Activated naive CD4-positive, alpha-beta T cell treated with anti-CD3 and anti-CD28 coated beads, Interleukin-2, amount 50 U/mL, for 72 hours (primary cell): ENCODE measurements around the gene TLN1. TPM values are rescaled to one million over a fixed set of nuclear protein-coding genes. Genes with fewer than 3 reads are reported as not detected.
A peak's percentile ranks its signal among the peaks of the same experiment; 100 is the strongest.

Experiments
- ATAC-seq, 2 donors: fragments of 150-1000 bp; cut with Tn5 transposase; 2 replicates each; pipeline ENCODE4 v1.10.0; 2021; ENCODE audit warnings: mild to moderate bottlenecking in 2 of 2, moderate library complexity in 2 of 2
- DNase-seq, 2 donors: peaks; one replicate each; pipeline ENCODE4 v3.0.0; 2021 to 2022; ENCODE audit warnings: low spot score in 2 of 2
- H3K27ac Mint-ChIP-seq, 2 donors: one replicate each; pipeline ENCODE4 v1.8.0; 2022; ENCODE audit warnings: mild to moderate bottlenecking in 2 of 2, mixed read lengths in 2 of 2
- H3K36me3 Mint-ChIP-seq, 2 donors: one replicate each; pipeline ENCODE4 v1.8.0; 2022; ENCODE audit warnings: mixed read lengths in 2 of 2
- H3K9me3 Mint-ChIP-seq, 2 donors: one replicate each; pipeline ENCODE4 v1.8.0; 2022; ENCODE audit warnings: mixed read lengths in 2 of 2
- total RNA-seq, 2 donors: library from RNA; stranded (reverse); gene quantifications; one replicate each; pipeline ENCODE4 v1.2.3, GENCODE V29; 2022

The TLN1 gene, protein sequence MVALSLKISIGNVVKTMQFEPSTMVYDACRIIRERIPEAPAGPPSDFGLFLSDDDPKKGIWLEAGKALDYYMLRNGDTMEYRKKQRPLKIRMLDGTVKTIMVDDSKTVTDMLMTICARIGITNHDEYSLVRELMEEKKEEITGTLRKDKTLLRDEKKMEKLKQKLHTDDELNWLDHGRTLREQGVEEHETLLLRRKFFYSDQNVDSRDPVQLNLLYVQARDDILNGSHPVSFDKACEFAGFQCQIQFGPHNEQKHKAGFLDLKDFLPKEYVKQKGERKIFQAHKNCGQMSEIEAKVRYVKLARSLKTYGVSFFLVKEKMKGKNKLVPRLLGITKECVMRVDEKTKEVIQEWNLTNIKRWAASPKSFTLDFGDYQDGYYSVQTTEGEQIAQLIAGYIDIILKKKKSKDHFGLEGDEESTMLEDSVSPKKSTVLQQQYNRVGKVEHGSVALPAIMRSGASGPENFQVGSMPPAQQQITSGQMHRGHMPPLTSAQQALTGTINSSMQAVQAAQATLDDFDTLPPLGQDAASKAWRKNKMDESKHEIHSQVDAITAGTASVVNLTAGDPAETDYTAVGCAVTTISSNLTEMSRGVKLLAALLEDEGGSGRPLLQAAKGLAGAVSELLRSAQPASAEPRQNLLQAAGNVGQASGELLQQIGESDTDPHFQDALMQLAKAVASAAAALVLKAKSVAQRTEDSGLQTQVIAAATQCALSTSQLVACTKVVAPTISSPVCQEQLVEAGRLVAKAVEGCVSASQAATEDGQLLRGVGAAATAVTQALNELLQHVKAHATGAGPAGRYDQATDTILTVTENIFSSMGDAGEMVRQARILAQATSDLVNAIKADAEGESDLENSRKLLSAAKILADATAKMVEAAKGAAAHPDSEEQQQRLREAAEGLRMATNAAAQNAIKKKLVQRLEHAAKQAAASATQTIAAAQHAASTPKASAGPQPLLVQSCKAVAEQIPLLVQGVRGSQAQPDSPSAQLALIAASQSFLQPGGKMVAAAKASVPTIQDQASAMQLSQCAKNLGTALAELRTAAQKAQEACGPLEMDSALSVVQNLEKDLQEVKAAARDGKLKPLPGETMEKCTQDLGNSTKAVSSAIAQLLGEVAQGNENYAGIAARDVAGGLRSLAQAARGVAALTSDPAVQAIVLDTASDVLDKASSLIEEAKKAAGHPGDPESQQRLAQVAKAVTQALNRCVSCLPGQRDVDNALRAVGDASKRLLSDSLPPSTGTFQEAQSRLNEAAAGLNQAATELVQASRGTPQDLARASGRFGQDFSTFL (N-terminal part only)
- 100 to 1,000 TPM; 234 to 334 TPM for total RNA-seq

DNA sequence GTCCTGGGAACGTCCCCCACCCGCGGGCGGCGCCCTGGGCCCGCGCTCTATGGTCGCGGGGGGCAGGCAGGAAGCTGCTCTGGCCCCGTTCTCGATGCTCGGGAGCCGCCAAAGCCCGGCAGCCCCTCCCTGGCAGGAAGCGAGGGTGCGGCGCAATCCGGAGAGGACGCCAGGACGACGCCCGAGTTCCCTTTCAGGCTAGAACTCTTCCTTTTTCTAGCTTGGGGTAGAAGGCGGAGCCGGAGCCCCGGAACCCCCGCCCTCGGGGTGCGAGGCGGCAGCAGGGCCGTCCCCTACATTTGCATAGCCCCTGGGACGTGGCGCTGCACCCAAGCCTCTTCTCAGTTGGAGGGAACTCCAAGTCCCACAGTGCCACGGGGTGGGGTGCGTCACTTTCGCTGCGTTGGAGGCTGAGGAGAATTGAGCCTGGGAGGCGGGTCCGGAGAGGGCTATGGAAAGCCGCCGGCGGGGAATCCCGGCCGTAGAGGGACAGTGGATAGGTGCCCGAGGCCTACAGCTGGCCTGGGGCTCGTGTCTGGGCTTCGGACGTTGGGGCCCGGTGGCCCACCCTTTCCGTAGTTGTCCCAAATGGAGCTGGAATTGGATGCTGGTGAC is at the start of gene TLN1, which contains the start of gene CREB3:
TSS of gene TLN1 (minus strand) at position 11 of the 615 bp plus-strand sequence. CDS start 6,501 bp downstream, outside the sequence.
TSS of gene CREB3 (plus strand) at position 482 of the 615 bp plus-strand sequence. CDS start at position 589, 107 bp downstream.
- ATAC-seq, result peak; percentile 76 to 91
- H3K9me3 Mint-ChIP-seq, result no peaks in the 10 kb centered on the region
- H3K36me3 Mint-ChIP-seq, result peaks cover 14 to 33% of the 10 kb centered on the region in 2 donors
- peak within 1 kb of the TSS in 1 of 2 donors; percentile 95 for H3K27ac Mint-ChIP-seq
- DNase-seq, result peak; percentile 96 to 97

DNA sequence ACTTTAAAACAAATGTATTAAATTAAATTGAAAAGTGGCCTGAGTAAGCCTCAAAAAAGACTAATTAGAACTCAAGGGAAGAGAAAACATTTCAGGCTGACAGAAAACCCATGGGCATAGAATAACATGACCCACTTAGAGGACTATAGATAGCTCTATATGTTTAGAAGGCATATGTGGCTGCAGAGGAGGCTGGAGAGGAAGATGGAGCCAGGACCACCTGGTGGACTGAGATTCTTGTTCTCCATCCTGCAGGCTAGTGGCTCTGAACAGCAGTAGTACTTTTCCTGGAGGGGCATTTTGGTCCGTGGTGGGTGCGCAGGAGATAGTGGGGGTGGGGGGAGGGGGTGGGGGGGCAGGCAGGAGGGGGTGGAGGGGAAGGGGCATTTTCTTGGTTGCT is 49.1 kb upstream of the TLN1 start:
- Mint-ChIP-seq H3K9me3 (no peaks in the 10 kb centered on the region), H3K27ac (peak overlapping the region in 1 of 2 donors; percentile 64), H3K36me3 (peaks cover 6 to 11% of the 10 kb centered on the region in 2 donors)
- no peak for DNase-seq
- ATAC-seq, result no peak

DNA sequence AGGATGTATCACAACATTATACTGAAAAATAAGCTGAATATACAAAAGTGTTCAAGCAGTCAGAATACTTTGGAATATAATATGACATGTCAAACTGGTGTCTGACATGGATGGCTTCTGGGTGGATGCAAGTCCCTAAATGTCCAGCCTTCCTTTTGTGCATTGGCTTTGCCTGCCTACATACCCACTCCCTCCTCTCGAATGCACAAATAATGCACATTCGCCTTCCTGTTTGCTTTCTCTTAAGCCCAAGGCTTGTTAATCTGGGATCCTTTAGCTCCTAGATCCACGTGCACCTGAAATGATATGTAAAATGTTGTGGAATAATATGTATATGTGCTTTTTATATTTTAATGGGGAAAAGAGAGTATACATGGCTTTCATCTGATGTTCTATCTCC is 46.5 kb upstream of the TLN1 start:
- Mint-ChIP-seq H3K36me3 (peaks cover 3 to 6% of the 10 kb centered on the region in 2 donors), H3K9me3 (no peaks in the 10 kb centered on the region), H3K27ac (no peak overlapping the region)
- DNase-seq, result no peak
- no peak for ATAC-seq

DNA sequence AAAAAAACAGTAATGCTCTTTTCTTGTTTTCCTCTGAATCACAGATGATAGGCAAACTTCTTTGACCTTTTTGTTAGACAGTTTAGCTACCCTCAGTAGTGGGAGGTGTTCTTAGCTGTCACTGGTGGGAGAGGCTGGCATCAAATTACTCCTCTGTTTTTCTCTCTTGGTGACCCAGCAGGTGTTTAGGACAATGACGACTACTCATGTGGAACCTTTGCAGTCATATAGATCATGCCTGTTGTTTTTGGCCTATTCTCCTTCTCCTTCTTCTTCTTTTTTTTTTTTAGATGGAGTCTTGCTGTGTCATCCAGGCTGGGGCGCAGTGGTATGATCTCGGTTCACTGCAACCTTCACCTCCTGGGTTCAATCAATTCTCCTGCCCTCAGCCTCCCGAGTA is 44.0 kb upstream of the TLN1 start:
- ATAC-seq (peak in 1 of 2 donors; percentile 62), DNase-seq (no peak)
- H3K9me3 Mint-ChIP-seq, result no peaks in the 10 kb centered on the region
- H3K36me3 Mint-ChIP-seq, result peaks cover 0 to 6% of the 10 kb centered on the region in 2 donors
- H3K27ac Mint-ChIP-seq, result no peak overlapping the region

DNA sequence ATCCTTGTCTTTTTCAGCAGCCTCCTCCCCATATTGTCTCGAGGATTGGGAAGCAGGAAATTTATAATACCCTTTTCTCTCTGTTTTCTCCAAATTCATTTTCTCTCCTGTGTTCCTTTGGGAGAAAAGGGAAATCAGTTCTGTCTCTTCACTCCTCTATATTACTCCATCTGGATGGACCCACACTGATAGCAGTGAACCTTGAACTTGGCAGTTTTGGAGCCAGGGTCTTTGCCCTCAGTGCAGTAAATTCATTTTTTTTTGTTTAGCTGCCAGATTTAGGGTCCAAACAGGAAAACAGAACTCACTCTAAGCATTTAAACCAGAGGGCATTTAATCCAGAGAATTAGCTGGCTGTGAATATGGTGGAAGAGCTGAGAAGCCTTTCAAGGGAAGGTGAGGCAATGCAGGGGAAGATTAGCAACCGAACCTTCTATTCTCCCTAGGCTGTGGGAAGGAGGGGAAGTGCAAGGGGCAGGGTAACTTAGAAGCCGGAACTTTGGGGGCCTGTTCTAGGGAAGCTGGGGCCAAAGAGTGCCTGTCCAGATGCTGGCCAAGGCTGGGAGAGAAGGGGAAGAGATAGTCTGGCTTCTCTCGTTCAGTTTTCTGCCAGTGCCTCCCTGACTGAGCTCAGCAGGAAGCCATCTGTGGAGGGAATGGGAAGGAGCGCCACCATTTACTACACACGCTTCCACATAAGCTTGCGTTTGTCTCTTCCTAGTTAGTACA is 43.1 kb upstream of the TLN1 start:
- peak overlapping the region in 1 of 2 donors; percentile 29 for H3K27ac Mint-ChIP-seq

DNA sequence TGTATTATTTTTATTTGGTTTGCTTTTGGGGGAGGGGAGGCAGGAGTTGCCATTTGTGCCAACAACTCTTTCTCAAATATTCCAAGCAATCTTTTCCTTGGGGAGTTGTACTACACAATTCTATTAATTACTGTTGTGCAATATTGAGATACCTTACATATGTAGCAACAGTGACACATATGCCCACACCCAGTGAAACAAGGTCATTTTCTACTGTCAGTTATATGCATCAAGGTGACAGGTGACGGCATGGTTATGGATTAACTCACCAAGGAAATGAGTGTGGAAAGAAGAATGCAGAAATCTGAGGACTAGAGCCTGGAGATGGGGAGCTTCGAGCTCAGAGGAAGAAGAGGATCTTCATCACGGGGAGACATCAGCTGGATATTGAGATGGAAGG is 39.9 kb upstream of the TLN1 start:
- no peak overlapping the region for H3K27ac Mint-ChIP-seq
- no peak for ATAC-seq

More for the DNA sequence above, 43.1 kb upstream of the TLN1 start:
- no peaks in the 10 kb centered on the region for H3K9me3 Mint-ChIP-seq
- DNase-seq, result no peak
- peaks cover 0 to 1% of the 10 kb centered on the region in 2 donors for H3K36me3 Mint-ChIP-seq
- ATAC-seq, result no peak

DNA sequence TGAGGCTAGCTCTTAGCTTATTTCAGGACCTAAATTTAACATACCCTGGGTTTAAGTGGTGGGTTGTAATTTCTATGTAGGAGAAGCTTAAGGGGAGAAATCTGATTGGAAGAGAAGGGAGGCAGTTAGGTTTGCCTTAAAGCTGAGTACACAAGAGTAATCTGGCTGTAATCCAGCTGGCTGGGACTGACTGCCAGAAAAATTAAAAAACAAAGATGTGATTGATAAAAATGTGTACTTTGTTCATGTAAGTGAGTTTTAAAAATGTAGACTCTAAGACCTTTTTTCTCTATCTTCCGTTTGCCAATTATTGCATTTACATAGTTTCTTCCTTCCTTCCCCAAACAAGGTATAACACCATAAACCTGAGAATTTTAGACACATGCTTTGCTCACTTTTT is 39.5 kb upstream of the TLN1 start:
- ATAC-seq, result no peak
- Mint-ChIP-seq H3K9me3 (no peaks in the 10 kb centered on the region), H3K36me3 (no peaks in the 10 kb centered on the region), H3K27ac (no peak overlapping the region)
- DNase-seq, result no peak

More for the DNA sequence above, 39.9 kb upstream of the TLN1 start:
- Mint-ChIP-seq H3K36me3 (no peaks in the 10 kb centered on the region), H3K9me3 (no peaks in the 10 kb centered on the region)
- DNase-seq, result no peak

DNA sequence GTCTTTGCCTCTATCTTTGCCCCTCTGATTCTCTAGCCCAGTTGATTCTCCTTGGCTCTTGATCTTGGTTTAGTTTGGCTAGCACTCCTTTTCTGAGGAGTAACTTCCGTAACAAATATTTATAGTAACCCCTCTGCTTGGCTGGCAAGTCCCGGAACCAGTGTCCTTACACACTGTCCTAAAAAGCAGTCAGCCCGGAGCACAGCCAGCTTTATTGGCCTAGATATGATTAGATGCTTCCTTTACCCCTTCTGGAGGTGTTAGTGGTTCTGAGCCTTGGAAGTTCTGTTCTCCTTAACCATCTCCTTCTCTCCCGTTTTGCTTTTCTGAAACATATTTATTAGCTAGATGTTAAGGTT is 39.1 kb upstream of the TLN1 start:
- Mint-ChIP-seq H3K9me3 (no peaks in the 10 kb centered on the region), H3K27ac (no peak overlapping the region), H3K36me3 (no peaks in the 10 kb centered on the region)
- no peak for ATAC-seq
- DNase-seq, result no peak

DNA sequence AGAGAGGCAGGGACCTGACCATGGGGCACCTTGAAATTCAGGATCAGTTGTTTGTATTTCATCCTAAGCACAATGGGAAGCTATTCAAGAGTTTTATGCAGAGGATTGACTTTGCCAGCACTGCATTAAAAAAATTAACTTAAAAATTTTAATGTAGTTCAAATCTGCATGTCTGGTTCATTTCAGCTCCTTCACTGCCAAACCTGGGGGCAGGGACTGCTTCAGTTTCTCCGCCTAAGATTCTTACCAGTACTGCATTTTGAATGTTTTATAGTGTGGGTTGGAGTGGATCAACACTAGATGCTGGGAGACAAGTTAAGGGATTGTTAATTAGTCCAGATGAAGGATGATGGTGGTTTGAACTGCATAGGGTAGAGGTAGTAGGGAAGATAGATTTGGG is 37.8 kb upstream of the TLN1 start:
- H3K27ac Mint-ChIP-seq, result no peak overlapping the region
- DNase-seq, result no peak
- ATAC-seq, result no peak
- H3K9me3 Mint-ChIP-seq, result no peaks in the 10 kb centered on the region
- H3K36me3 Mint-ChIP-seq, result no peaks in the 10 kb centered on the region

DNA sequence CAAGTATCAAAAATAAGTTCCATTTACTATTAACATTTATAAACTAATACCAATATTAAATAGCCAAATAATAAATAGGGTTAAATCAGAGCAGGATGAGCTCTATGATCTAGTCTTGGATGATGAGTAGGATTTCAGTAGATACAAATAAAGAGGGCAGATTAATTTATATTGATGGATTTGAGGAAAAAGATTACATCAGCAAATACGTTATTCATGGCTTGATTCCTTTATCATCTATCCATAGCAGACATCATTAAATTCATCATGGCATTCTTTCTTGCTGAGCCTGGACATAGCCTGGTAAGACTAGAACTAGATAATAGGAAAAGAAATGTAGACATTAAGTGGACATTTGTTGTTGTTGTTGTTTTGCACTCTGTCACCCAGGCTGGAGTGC is 35.5 kb upstream of the TLN1 start:
- no peak for ATAC-seq
- Mint-ChIP-seq H3K36me3 (no peaks in the 10 kb centered on the region), H3K27ac (no peak overlapping the region), H3K9me3 (no peaks in the 10 kb centered on the region)
- DNase-seq, result no peak

DNA sequence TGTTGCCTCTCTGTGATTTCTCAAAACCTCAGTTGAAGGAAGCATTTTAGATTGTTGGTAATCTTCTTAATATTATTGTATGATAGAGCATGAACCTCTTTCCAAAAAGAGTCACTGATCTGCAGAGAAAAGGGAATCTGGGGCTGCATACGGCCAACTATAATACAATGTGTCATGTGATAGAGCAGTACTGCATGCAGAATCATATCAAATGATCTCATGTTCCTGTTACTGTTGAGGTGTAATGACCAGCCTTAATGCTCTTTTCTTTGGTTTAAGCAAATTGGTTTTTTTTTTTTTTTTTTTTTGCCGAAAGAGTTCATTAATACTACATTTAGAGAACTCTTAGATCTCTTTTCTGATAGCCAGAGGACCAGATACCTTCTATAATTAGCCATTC is 35.0 kb upstream of the TLN1 start:
- ATAC-seq (no peak), DNase-seq (no peak)
- H3K36me3 Mint-ChIP-seq, result no peaks in the 10 kb centered on the region
- no peak overlapping the region for H3K27ac Mint-ChIP-seq
- no peaks in the 10 kb centered on the region for H3K9me3 Mint-ChIP-seq

DNA sequence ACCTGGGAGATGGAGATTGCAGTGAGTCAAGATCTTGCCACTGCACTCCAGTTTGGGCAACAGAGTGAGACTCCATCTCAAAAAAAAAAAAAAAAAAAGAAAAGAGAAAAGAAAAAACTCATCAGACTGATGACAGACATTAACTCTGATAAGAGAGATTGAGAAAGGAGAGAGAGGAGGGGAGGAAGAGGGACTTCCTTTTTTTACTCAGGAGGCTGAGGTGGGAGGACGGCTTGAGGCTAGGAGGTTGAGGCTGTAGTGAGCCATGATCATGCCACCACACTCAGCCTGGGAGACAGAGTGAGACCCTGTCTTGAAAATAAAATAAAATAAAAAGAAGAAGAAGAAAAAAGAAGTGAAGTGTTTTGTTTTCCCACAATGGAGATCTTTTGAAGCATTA is 31.8 kb upstream of the TLN1 start:
- no peak for DNase-seq
- Mint-ChIP-seq H3K9me3 (no peaks in the 10 kb centered on the region), H3K36me3 (peaks cover 0 to 9% of the 10 kb centered on the region in 2 donors), H3K27ac (peak overlapping the region in 1 of 2 donors; percentile 90)
- no peak for ATAC-seq

DNA sequence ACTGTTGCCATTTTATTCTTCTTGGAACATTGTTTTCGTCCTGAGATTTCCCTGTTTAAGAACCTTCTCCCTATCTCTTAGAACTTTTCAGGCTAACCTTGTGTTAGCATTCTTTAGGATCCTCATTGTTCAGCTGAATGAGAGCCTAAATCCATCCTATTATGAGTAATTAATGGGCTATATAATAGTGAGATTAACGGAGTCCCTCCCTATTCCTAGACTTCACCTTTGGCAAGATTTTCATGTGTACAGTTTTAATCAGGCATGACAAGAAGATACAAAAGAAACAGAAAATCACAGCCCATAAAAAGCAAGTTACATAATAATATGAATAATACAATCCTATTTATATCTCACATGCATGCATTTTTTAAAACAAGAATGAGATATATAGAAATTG is 31.2 kb upstream of the TLN1 start:
- Mint-ChIP-seq H3K36me3 (peaks cover 0 to 9% of the 10 kb centered on the region in 2 donors), H3K27ac (no peak overlapping the region), H3K9me3 (no peaks in the 10 kb centered on the region)
- ATAC-seq, result no peak
- no peak for DNase-seq

DNA sequence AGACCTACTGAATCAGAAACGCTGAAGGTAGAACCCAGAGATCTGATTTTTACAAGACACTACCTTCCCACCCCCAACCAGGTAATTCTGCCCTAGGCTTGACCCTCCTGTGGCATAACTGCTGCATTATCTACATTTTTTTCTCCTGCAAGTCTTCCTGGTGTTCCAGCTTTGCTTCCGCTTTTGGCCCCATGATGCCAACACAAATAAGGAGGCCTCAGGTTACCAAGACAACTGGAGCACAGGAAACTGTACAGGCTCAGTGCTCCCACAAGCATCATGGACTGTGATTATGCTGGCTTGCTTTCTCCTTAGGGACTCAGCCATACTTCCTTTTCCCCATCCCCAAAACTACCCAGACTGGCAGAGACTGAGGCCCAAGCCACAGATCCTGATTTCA is 28.7 kb upstream of the TLN1 start:
- Mint-ChIP-seq H3K36me3 (peaks cover 0 to 9% of the 10 kb centered on the region in 2 donors), H3K9me3 (no peaks in the 10 kb centered on the region), H3K27ac (no peak overlapping the region)
- DNase-seq (no peak), ATAC-seq (no peak)

DNA sequence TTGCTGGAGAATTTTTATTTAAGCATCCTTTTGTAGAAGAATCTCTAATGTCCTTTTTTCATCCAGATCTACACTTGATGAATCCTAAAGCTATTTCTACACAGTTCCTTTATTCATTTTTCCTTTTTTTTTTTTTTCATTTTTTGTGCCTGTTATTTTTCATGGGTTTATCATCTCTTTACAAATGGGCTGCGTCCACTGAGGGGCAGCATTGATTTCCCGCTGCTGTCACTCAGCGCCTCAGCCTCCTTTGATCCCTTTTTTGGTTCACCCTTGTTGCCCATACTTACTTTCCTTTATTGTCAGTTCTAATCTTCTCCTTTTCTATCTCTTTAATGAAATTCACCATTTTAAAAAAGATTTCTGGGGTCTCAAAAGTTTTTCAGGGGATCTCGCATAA is 27.8 kb upstream of the TLN1 start:
- DNase-seq, result no peak
- H3K9me3 Mint-ChIP-seq, result no peaks in the 10 kb centered on the region
- H3K36me3 Mint-ChIP-seq, result peaks cover 0 to 9% of the 10 kb centered on the region in 2 donors
- ATAC-seq, result no peak
- H3K27ac Mint-ChIP-seq, result no peak overlapping the region
